Astrocyte of the hippocampus (primary cell): ENCODE data around the gene POU6F2.
"Not testable (repeated sequence)": the region's sequence is repeated elsewhere in the genome, so short reads cannot be mapped to it uniquely, and the experiment has no call there.

Source experiments
- DNase-seq: peaks from one replicate; pipeline ENCODE4 v3.0.0; 2011; ENCODE audit warnings: low read depth, low spot score

POU6F2 gene

DNA sequence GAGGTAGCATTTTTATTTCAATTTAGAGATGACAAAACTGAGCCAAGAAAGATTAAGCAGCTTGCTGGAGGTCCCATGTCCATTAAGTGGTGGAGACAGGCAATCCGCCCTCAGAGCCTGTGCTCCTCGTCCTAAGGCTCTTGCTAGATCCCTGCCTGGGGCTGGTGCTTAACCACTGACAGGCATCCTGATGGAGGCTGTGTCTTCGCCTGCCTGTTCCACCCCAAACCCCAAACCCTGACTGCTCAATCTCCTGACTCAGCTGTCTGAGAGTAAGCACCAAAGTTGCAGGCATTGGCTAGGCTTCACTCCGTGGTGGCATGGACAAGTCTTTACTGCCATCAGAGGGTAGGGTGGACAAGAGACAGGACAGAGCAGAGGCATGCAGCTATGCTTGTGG, 209.4 kb downstream of the POU6F2 start:
- no peak for DNase-seq

- DNase-seq, result no peak
Measured at GRCh38 chr7:39192476-39192875, 214.8 kb downstream of the POU6F2 start.

GRCh38 chr7:39194388-39194787, 216.7 kb downstream of the POU6F2 start:
- DNase-seq, result not testable (repeated sequence)

GRCh38 chr7:39195967-39196366, 218.3 kb downstream of the POU6F2 start:
- DNase-seq, result no peak

- no peak for DNase-seq
Measured at GRCh38 chr7:39197831-39198230, 220.1 kb downstream of the POU6F2 start.

DNA sequence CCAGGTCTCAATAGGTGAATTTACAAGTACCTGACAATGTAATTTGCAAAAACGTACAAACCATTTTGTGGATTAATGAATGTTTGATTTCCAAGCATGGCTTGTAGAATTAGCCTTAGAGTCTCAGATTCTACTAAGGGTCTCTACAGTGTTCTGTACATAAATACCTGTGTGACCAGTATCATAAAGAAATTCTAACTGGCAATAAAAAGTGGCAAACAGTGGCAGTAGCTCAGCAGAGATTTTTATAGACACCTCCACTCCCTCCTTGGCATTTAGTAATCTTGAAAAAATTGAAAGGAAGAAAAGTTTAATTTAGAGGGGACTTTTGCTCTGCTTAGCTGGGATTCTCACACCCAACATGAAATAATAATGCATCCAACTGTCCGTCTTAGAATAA, 220.8 kb downstream of the POU6F2 start:
- DNase-seq, result no peak

DNA sequence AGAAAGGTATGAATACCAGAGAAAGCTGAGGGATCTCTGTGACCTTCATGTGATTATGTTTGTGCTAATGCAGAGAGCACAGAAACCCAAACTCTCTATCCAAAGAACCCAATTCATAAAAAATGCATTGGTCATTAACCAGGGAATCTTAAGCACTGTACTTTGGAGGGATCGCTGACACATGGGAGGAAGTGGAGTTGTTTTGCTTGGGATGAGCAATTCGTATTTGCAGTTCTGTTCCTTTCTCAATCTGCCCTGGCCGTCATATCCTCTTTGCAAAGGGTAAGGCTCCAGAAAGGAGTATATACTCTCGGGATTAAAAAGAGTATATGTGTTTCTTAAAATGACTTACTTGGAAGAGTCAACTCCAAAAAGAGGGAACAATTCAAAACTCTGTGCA, 221.3 kb downstream of the POU6F2 start:
- DNase-seq, result no peak

- no peak for DNase-seq
Measured at GRCh38 chr7:39199951-39200350, 222.2 kb downstream of the POU6F2 start.

- DNase-seq, result no peak
Measured at GRCh38 chr7:39202041-39202440, 224.3 kb downstream of the POU6F2 start.

DNA sequence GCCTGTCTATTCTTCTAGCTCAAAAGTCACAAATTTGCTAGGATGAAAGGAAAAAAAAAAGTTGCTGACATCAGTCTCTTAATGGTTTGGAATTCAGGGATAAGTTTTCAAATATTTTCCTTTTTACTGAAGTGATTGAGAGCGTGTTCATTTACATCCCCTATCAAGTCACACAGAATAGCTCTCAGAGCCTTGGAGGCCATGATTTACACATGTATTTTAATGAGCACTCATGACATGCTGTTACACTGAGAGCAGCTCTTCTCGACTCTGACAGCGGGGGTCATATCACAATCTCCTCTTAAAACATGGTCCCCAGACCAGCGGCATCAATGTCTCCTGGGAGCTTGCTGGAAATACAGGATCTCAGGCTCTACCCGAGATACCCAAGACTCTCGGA, 232.7 kb downstream of the POU6F2 start:
- no peak for DNase-seq

GRCh38 chr7:39211581-39211980, 233.9 kb downstream of the POU6F2 start:
- no peak for DNase-seq

GRCh38 chr7:39212876-39213275, 235.2 kb downstream of the POU6F2 start:
- no peak for DNase-seq

DNA sequence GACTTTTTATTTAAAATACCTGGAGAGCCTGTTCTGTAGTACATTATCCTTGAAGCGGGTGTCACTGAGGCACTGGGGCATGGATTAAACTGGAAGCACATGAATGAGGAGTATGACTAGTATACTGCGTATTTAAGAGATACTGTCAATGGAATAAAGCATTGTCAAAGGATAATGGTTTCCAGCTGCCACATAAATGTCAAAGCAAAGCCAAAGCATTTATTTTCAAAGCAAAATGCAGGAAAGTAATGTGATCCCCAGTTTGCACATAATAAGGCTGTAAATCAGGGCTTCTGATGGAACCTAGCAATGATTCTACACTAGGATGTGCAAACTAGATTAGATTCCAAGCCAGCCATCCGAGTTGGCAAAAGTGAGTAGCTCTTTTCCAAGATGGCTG, 240.1 kb downstream of the POU6F2 start:
- no peak for DNase-seq

DNA sequence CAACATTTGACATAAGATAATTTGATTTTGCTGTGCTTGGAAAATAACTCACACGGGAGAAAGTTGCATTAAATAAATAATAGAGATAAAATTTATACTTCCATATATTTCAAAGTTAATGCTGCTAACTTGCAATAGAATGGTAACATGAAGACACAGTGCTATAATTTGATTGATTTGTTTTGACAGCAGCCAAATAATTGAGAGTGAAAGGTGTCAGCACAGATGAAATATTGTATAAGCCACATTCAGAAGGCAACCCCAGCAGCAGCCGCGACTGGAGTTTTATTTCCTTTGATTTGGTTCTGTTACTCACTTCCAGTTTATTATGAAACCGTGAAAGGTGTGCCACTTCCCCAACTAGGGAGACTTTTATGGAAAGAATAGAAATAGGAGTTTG, 242.2 kb downstream of the POU6F2 start:
- DNase-seq, result no peak

GRCh38 chr7:39221901-39222300, 244.2 kb downstream of the POU6F2 start:
- DNase-seq, result peak; percentile 68

GRCh38 chr7:39228946-39229345, 251.2 kb downstream of the POU6F2 start:
- peak; percentile 76 for DNase-seq

DNA sequence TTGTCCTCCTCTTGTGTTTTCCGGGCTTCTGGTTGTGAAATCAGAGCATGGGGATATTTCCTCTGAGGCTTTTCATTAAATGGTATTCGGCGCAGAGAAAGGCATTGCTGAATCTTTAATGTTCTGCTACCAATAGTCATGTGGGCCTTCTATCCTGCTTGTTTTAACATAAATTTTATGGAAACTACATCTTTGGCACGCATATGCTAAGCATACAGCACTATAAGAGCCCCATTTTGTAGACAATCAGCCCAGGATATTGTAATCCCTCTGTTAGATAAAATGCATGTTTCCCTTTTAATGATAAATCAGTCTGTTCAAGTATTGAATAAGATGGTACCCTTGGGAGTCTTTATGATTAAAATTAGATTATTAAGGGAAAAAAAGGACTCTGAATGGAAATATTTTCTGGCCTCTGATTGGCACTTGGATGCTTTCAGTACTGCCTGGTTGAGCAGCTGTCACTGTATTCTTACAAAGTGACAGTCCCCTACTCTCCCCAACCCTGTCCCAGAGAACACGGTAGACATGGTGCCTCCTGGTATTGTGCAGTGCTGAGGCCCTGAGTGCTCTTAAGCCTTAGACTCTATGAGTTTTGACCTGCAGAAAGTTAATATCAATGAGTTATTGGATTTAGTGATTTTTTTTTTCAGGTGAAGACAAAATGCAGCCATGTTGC, 256.3 kb downstream of the POU6F2 start:
- DNase-seq, result no peak

DNA sequence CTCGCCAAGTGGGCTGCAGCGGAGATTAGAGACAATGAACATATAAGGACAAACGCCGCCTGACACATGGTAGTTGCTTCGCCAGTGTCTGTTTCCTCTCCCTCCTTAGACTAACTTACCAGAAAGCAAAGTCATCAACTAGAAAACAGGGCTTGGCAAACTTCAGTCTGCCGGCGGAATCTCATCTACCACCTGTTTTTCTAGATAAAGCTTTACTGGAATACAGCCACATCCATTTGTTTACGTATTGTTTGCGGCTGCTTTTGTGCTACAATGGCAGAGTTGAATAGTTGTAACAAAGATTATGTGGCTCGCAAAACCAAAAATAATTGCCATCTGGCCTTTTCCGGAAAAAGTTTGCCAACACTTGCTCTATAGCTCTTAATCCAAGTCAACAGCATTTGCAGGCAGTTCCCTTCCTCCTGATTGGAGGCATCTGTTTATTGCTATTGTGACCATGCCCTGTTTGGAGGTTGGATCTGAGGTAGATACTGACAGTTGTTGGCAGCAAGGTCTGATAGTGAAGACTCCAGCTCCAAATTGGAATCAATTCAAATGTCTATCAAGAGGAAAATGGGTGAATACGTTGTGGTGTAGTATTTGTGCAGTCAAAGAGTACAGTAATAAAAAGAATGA, 260.6 kb downstream of the POU6F2 start:
- no peak for DNase-seq

DNA sequence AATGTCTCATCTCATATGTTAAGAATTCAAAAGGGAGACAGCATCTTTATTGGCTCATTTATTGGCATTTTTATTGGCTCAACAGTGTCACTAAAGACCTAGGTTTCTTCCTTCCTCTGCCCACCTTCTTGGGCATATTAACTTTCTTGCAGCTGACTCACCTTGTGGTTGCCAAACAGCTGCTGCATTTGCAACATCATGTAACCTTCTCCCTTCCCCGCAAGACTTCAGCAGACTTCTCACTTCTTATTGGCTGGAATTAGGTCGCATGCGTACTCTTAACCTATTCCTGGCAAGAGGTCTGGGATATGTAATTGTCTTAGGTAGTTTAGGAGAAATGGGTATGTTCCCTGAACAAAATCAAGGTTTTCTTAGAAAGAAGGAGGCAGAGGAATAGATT, 263.2 kb downstream of the POU6F2 start:
- DNase-seq, result no peak

GRCh38 chr7:39247576-39247975, 269.9 kb downstream of the POU6F2 start:
- no peak for DNase-seq

DNA sequence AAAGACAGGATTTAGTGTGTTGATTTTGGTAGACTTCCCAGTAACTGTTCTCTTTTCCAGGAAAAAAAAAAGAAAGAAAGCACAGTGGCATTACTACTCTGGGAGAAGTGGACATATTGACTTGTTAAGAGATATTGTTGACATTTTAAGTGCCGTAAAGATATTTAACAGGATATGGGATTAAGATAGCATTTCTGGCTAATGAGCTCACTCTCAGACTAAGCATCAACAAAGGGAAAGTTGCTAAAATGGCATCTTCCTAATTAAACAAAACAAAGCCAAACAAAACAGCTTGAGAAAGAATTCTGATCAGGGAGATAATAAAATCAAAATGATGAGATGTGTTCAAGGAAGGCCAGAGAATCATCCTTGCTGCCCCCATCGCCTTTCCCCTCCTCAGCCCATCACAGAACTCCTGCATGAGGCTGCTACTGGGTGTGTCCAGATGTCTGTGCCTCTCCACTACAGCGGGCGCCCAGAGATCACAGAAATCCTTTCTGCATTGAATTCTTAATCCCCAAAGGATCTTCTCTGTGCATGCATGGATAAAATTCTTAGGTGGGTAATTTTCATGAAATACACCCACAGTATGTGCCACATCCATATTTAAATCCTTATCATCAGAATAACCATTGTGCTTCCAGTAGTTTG, 270.5 kb downstream of the POU6F2 start:
- peak; percentile 20 for DNase-seq

GRCh38 chr7:39248692-39249090, 271.0 kb downstream of the POU6F2 start:
- DNase-seq, result peak; percentile 42

- DNase-seq, result no peak
Measured at GRCh38 chr7:39249635-39250152, 272.0 kb downstream of the POU6F2 start.
